ENCODE measurements around the gene CNTN5.

Gene CNTN5

GRCh38 chr11:99640671-99641070 lies 619.9 kb downstream of the CNTN5 start:
- no peak for DNase-seq

GRCh38 chr11:99645934-99646333 lies 625.2 kb downstream of the CNTN5 start:
- DNase-seq: no peak

DNA sequence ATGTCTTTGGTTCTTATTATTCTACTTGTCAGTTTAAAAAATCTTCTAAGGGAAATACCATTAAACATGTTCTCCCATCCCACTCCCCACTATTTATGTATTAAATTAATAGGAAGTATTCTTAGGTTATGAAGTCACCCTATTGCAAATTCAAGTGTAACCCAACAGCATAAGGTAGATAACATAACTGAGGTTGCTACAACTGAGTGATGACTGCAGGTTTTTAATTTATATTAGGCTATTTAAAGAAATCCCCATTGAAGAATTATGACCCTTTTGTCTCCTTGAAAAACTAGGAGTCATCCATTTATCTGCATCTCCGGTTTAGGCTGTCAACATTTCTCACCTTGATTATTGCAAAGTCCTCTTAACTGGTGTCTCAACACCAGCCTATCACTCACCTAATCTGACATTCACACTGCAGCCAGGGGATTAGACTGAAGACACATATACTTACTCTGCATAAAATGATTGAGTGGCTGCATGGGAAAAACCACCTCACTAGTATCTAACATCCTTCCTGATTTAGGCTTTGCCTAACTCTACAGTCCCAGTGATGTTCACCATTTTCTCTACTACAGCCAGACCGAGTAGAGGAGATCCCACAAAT lies 649.4 kb downstream of the CNTN5 start:
- DNase-seq: no peak

- DNase-seq: no peak
Observed at GRCh38 chr11:99671808-99672409, 651.2 kb downstream of the CNTN5 start.

GRCh38 chr11:99676292-99676691 lies 655.5 kb downstream of the CNTN5 start:
- DNase-seq: no peak

GRCh38 chr11:99682171-99682570 lies 661.4 kb downstream of the CNTN5 start:
- DNase-seq: no peak

DNA sequence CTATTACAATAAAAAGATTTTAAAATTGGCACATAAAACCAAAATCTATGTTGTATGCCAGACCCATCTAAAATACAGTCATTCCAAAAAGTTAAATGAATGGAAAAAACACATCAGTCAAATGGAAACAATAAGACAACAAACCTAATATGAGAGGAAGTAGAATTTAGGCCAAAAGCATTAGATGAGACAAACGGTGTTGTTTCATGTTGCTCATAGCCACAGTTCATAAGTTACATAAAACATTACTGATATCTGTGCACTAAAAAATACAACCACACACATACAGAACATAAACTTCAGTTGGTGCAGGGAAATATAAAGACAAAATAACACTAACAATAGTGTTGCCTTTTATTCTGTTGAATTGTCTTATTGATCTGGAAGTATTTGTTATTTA lies 661.9 kb downstream of the CNTN5 start:
- no peak for DNase-seq

DNA sequence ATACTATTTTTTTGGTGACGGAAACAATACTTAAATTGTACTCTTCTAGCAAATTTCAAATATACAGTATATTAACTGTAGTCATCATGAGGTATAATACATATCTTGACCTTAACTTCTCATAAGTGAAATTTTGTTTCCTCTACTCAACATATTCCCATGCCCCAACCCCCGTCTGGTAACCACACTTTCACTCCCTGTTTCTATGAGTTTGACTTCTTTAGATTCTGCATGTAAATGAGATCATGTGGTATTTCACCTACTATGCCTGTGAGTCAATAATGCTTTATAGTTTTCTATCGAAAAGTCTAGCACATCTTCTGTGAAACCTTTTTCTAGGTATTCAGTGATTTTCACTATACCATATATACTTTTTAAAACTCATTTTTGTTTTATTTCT lies 663.2 kb downstream of the CNTN5 start:
- no peak for DNase-seq

- no peak for DNase-seq
Observed at GRCh38 chr11:99686838-99687237, 666.1 kb downstream of the CNTN5 start.

GRCh38 chr11:99687320-99687719 lies 666.6 kb downstream of the CNTN5 start:
- no peak for DNase-seq

DNA sequence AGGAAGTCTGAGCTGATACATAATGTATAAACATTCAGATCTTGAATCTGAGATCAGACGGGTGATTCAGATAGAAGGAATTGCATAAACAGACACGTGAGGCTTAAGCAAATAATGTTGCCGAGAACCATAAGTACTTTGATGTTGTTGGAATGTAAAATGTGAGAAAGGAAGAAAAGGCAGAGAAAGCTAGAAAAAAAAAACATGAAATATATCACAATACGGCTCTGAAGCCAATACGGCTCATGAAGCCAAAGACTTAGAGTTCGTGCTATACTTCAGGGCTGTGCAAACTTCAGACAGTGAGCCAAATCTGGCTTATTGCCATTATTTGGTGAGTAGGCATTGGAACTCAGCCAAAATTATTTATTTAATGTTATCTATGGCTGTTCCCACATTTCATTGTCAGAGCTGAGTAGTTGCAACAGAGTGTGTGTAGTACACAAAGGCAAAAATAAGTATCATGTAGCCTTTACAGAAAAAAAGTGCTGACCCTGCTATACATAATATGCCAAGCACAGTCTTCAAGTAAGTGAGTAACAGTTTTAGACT lies 673.3 kb downstream of the CNTN5 start:
- peak; percentile 89 for DNase-seq

DNA sequence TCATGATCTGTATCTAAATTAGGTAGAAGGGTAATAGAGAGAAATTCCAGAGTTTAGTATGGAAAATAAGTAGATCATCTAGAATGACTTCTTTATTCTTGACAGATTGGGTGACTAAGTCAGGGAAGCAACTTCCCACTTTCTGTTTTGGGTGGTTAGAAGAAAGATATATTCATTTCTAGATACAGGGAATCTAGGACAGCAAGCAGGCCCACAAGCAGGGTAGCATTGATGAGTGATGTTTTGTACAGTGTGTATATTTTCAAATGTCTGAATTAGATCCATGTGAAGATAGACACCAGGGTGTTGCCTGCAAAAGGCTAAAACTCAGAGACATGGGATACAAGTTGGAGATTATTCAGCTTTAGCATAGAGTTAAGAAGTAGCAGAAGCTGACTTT lies 674.4 kb downstream of the CNTN5 start:
- no peak for DNase-seq

GRCh38 chr11:99706848-99707247 lies 686.1 kb downstream of the CNTN5 start:
- DNase-seq: no peak

DNA sequence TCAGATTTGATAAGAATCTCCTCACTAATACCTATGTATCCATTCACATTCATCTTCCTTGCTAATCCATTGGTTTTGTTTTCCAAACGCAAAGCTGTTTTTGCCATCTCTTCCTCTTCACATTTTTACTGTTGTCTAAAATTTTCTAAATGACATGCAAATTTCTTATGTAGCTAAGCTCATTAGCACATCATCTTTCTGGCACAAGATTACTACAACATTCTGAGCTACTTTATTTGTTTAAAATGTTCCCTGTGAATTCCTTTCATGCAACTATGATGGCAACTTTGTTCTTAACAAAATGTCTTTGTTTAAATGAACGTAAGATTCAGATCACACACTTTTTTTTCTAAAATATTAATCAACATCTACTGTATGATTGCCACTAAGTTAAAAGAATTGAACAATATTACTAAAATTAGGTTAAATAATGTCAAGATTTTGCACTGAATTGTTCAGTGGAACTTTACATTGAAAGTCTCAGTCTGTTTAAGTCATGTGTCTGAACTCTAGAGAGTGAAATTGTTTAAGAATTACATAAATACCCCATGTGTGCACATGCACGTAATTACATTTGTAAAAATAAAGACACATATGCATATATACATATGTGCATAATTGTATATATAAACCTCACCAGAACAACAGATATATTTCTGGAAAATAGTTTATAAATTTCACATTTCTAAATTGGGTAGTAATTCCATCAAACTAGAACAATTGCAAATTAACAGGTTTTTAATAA lies 688.4 kb downstream of the CNTN5 start:
- DNase-seq: no peak

DNA sequence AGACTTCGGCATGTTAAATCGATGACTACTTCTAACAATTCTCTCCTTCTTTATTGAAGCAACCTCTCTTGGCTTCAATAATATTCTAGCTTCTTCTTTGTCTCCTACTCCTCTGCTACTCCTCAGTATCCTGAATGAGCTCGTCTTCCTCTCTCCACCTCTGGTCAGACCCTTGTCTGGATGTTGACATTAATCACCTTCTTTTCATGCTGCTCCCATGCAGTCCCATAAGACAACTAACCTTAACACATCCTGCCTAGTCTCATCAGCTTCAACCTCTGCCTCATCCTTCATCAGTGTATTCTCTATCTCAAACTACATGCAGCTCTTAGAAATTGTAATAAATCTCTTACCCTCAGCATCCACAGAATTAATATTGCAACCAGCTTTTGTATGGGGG lies 695.6 kb downstream of the CNTN5 start:
- DNase-seq: no peak

- no peak for DNase-seq
Observed at GRCh38 chr11:99718291-99718690, 697.5 kb downstream of the CNTN5 start.

DNA sequence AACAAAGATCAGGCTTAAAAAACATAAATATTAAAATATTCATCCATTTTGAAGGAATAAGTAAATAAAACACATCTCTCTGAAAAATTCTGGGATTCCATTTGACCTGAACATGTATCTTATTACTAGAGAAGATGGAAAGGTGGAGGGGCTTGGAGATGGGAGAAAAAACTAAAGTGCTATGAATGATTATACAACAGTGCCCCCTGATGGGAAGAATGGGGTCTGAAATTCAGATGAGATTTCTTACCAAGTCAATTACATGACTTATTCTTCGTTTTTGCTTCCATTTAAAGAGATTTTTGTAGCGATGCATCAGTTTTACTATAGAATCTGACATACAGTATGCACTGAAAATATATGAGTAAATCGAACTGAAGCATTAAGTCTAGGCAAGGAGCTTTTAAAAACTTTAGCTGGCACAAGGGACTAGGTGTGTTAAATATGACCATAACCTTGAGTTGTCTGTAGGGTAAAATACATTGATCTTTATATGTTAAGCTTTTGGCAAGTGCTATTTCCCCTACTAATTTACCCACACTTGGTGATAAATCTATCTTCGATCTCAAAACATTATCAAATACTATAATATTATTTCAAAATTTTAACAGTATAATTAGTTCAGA lies 718.8 kb downstream of the CNTN5 start:
- peak; percentile 69 for DNase-seq

DNA sequence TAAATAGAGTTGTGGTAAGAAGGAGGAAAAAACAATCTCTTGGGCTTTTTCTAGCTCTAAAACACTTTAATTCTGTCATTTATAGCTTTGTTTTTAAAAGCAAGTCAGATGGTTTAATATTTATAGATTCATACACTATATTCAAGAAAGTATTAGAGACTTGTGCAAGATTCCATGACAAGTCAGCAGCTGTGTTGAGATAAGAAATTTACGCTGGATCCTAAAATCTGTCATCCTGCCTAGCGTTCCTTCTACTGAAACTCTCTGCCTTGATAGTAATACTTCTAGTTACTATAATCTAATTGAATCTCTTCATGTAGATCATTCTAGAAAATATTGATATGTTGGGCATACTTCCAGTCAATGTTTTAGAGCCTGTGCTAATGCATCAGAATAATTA lies 721.8 kb downstream of the CNTN5 start:
- no peak for DNase-seq

DNA sequence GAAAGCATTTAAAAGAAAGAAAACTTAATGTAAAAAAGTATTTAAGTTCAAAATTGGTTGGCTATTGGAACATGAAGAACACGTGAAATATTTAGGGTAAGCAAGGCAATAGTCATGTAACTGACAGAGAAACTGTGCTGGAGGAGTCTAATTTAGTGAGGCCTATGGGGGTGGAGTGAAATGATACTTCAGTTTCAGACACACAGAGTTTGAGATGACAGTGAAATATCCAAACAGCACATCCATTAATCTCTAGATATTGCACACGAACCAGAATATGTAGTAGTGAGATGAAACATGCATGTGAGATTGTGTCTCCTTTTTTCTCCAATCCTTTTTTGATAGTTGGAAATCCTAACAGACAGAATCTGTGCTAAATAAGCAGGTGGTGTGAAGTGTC lies 739.0 kb downstream of the CNTN5 start:
- no peak for DNase-seq

GRCh38 chr11:99766811-99767210 lies 746.1 kb downstream of the CNTN5 start:
- DNase-seq: no peak

DNA sequence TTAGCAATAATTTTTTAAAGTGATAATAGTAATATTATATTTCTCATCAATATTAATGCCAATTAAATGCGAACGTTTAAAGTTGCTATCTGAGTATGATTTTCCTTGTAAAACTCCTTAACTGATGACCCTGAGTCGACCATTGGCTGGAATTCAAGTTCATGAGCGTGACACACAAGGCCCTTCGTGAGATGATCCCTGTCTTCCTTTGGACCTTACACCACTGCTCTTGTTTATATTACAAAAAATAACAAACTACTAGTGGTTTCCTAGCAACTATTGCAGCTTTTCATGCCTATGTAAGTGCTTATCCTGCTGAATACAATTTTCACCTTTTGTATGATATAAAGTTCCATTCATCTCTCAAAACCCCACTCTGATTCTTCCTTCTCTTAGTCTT lies 752.9 kb downstream of the CNTN5 start:
- DNase-seq: no peak

DNA sequence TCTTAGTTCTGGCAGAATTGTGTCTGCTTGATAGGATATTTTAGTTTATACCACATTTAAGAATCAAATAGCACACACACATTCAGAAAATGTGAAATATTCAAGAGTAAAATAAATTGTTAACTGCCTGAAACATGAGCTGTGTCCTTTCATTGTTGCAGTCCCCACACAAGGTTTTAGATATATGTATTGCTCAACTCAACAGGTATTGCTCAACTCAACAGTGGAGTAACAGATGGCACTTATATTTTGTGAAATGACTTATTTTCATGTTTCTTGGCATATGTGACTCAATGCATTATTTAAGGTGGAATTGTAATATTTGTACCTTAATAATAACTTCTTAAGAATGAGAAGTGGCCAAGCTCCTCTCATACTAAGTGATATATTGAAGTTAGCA lies 760.3 kb downstream of the CNTN5 start:
- DNase-seq: no peak

GRCh38 chr11:99791354-99791753 lies 770.6 kb downstream of the CNTN5 start:
- DNase-seq: no peak

DNA sequence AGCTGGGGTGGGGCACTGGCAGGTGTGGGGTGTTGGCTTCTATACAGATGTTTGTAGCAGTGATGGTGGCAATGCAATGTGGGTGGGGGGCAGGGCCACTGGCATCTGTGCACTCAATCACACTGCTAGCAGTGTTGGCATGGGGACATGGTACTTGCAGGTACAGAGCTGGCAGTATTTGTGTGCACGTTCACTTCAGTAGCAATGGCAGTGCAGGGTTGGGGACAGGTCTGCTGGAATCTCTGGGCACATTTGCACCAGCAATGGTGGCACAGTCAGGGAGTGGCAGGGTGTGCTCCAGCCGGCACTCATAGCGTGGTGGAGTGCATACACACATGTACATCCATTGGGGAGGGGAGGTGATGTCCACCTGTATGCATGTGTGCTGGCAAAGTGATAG lies 775.2 kb downstream of the CNTN5 start:
- DNase-seq: no peak
